LNCAP (cell line): Measurements from ENCODE around the gene TBC1D1.

Experiments used
- TF ChIP-seq, protein P1 (sequence below): fragments of 450-650 bp; IDR thresholded peaks from 2 replicates; pipeline ENCODE4 v1.5.1; 2017; ENCODE audit warnings: mild to moderate bottlenecking

The TBC1D1 gene

DNA sequence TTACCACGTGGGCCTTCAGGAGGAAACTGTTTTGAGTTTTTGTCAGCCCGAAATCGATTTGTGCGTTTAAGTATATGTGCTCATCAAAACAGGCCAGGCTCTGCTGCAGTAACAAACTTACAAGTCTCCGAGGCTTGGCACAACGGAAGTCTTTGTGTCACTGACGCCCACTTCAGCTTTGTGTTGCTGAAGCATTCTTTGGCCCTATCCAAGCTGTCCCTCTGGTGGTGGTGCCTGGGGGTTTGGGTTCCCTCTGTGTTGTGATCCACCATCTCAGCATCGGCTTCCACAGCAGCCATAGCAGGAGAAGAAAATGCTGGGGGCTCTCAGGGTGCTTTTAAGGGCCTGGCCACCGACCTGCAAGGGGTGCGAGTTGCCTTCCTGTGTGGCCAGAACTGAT is 245.7 kb downstream of the TBC1D1 start:
- TF ChIP-seq, protein P1, sequence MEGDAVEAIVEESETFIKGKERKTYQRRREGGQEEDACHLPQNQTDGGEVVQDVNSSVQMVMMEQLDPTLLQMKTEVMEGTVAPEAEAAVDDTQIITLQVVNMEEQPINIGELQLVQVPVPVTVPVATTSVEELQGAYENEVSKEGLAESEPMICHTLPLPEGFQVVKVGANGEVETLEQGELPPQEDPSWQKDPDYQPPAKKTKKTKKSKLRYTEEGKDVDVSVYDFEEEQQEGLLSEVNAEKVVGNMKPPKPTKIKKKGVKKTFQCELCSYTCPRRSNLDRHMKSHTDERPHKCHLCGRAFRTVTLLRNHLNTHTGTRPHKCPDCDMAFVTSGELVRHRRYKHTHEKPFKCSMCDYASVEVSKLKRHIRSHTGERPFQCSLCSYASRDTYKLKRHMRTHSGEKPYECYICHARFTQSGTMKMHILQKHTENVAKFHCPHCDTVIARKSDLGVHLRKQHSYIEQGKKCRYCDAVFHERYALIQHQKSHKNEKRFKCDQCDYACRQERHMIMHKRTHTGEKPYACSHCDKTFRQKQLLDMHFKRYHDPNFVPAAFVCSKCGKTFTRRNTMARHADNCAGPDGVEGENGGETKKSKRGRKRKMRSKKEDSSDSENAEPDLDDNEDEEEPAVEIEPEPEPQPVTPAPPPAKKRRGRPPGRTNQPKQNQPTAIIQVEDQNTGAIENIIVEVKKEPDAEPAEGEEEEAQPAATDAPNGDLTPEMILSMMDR, result no peak

- TF ChIP-seq, protein P1, result no peak
Measured at GRCh38 chr4:38137080-38137479, 246.2 kb downstream of the TBC1D1 start.

GRCh38 chr4:38138363-38138762 is 247.5 kb downstream of the TBC1D1 start:
- TF ChIP-seq, protein P1, result no peak

DNA sequence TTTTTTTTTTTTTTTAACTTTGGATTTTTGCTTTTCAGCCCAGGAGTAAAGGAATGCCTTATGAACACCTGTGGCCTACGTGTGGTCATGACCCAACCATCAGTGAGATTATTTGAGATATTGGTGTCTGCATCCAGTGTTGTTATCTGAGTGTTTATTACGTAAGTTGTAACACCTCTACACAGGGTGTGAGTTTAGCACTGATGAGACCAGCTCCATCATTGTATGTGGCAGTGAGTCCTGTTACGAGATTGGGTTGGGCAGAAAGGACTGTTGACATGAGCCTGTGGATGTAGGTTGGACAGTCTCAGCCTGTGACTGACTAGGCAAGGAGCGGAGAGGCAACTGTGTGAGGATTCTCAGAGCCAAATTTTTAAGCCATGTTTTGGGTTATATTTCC is 248.3 kb downstream of the TBC1D1 start:
- TF ChIP-seq, protein P1, result no peak

- TF ChIP-seq, protein P1, result no peak
Measured at GRCh38 chr4:38140643-38141203, 249.8 kb downstream of the TBC1D1 start.

GRCh38 chr4:38141808-38142500 is 251.1 kb downstream of the TBC1D1 start:
- TF ChIP-seq, protein P1, result no peak

DNA sequence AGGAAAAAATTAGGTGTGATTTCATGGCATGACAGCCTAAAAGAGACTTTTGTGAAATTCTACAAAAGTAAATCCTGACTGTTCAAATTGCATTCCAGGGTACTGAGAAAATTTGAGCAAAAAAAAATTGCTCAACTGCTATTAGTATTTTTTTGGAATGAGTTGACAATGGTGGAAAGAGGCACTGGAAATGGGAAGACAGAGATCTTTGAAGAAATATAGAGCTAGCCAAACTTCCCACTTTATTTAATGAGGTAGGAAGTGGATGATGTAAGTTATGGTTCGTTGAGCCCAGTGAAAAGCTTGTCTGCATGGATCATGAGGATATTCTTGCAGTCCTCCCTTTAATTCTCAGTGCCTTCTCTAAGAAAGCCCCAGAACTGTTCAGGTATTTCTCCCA is 253.1 kb downstream of the TBC1D1 start:
- TF ChIP-seq, protein P1, result no peak
